Endothelial cell of umbilical vein (primary cell): ENCODE results near the gene SLC25A21.

Experiments used
- EZH2 ChIP-seq: IDR thresholded peaks from 2 replicates; pipeline ENCODE4 v1.6.1; 2012; ENCODE audit warnings: borderline replicate concordance, low read depth, mild to moderate bottlenecking, moderate library complexity, low read length, inconsistent platforms; ENCODE audit not compliant: severe bottlenecking
- GATA2 ChIP-seq: IDR thresholded peaks from 2 replicates; pipeline ENCODE4 v1.7.0; 2011; ENCODE audit warnings: low read depth, mild to moderate bottlenecking, moderate library complexity, mixed read lengths, low read length; ENCODE audit not compliant: insufficient read length, insufficient read depth
- POLR2A ChIP-seq: IDR thresholded peaks from 2 replicates; pipeline ENCODE4 v1.6.1; 2012; ENCODE audit warnings: low read depth, mild to moderate bottlenecking, control low read depth, low read length
- TF ChIP-seq, protein P1 (sequence below), 2 donors: IDR thresholded peaks; 1 replicate in 1 of 2; 2 replicates in 1 of 2; pipeline ENCODE4 v1.5.1; 2011; ENCODE audit warnings: low read length in 2 of 2, mild to moderate bottlenecking in 2 of 2, moderate library complexity in 2 of 2, control low read depth in 1 of 2, inconsistent platforms in 1 of 2, low read depth in 1 of 2; ENCODE audit not compliant: insufficient read depth in 1 of 2; ENCODE audit errors: extremely low read depth in 1 of 2
- TF ChIP-seq, protein P2 (sequence below): IDR thresholded peaks from 2 replicates; pipeline ENCODE4 v1.6.1; 2011; ENCODE audit not compliant: insufficient read depth, insufficient read length

DNA sequence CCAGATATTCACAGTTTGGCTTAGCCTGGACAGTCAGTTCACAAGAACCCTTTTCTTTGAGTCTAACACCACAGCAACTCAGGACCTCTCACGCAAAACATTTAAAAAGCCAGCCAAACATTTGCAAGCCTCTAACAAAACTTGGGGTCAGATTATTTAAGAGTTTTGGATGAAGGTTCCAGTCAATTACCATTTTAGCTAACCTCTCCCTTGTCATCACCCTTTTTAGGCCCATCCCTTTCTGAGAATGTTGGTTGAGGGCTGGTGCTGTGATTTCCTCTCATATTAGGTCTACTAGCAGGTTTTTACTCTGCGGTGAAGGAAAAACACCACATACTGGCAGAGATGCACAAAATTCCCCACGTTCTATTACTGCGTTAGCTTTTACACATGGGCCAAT lies 490.1 kb downstream of the SLC25A21 start:
- TF ChIP-seq, protein P1, sequence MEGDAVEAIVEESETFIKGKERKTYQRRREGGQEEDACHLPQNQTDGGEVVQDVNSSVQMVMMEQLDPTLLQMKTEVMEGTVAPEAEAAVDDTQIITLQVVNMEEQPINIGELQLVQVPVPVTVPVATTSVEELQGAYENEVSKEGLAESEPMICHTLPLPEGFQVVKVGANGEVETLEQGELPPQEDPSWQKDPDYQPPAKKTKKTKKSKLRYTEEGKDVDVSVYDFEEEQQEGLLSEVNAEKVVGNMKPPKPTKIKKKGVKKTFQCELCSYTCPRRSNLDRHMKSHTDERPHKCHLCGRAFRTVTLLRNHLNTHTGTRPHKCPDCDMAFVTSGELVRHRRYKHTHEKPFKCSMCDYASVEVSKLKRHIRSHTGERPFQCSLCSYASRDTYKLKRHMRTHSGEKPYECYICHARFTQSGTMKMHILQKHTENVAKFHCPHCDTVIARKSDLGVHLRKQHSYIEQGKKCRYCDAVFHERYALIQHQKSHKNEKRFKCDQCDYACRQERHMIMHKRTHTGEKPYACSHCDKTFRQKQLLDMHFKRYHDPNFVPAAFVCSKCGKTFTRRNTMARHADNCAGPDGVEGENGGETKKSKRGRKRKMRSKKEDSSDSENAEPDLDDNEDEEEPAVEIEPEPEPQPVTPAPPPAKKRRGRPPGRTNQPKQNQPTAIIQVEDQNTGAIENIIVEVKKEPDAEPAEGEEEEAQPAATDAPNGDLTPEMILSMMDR (IDR thresholded peaks at IDR 0.05; ENCODE audit: extremely low read depth in 1 of 2, insufficient read depth in 1 of 2, low read depth in 1 of 2, low read length in 2 of 2) = no peak
- TF ChIP-seq, protein P2, sequence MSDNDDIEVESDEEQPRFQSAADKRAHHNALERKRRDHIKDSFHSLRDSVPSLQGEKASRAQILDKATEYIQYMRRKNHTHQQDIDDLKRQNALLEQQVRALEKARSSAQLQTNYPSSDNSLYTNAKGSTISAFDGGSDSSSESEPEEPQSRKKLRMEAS = no peak
- no peak for TF ChIP-seq EZH2
- no peak for TF ChIP-seq POLR2A
- no peak for TF ChIP-seq GATA2
